ENCODE results near the gene AACS. TPM values are rescaled to one million over a fixed set of nuclear protein-coding genes. Genes with fewer than 3 reads are reported as not detected.
A peak's percentile ranks its signal among the peaks of the same experiment; 100 is the strongest.

Gene AACS
- total RNA-seq, 1 experiment from 2014 or later: 17.8 TPM

DNA sequence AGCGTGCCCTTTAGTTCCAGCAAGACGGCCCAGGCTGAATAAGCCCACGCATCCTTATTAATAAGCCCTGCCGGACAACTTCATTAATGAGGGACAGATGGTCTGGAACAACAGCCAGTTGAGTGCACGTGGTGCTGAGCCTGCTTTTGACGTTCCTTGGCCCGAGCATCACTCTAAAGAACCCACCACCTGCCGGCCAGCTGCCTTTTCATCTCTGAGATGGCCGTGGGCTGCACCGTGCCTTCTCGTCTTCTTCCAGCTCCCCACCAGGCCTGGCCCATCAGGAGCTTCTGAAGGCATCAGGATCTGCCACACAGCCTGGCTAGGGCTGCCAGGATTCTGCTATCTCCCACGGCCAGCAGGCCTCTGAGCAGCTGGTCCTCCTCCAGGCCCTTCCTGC lies 80.0 kb downstream of the AACS start:
- Histone ChIP-seq H4K20me1 (ENCODE audit: insufficient read depth, low read depth, low read length) (no peaks in the 10 kb centered on the region), H3K27ac (ENCODE audit: low read length) (no peak overlapping the region), H3K4me3 (ENCODE audit: low read length) (no peak overlapping the region), H3K9ac (ENCODE audit: low read length) (no peak overlapping the region), H3K36me3 (ENCODE audit: insufficient read depth, low read length) (no peaks in the 10 kb centered on the region), H3K79me2 (ENCODE audit: low read length) (no peaks in the 10 kb centered on the region), H3K9me2 (replicated peaks; ENCODE audit: insufficient read depth, low read length) (no peaks in the 10 kb centered on the region), H3K27me3 (ENCODE audit: low read length) (no peaks in the 10 kb centered on the region), H3K9me3 (ENCODE audit: low read length) (no peaks in the 10 kb centered on the region), H2AFZ (ENCODE audit: low read length) (no peak overlapping the region), H3K4me1 (ENCODE audit: low read length) (peaks cover 15% of the 10 kb centered on the region), H3K4me2 (ENCODE audit: low read depth, low read length, poor library complexity, severe bottlenecking) (no peak overlapping the region)
- no peak for DNase-seq

DNA sequence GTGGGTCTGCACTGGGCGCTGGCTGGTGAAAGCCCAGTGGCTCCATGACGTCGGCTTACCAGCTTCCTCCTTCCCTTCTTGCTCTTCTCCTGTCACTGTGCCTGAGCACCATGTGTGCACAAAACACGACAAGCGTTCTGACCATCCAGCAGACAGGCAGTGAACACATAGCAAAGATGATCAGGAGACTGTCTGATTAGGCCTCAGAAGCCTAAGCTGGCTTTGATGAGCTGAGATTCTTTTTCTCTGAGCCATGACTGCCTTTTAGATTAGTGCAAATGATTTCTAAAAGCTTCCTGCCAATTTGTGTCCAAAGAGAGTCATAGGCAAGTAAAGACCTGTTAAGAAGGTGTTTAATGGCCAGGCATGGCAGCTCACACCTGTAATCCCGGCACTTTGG lies 83.1 kb downstream of the AACS start:
- H3K9me2 ChIP-seq (replicated peaks; ENCODE audit: insufficient read depth, low read length): no peaks in the 10 kb centered on the region
- H3K4me1 ChIP-seq (ENCODE audit: low read length): peaks cover 19% of the 10 kb centered on the region
- no peaks in the 10 kb centered on the region for H3K36me3 ChIP-seq (ENCODE audit: insufficient read depth, low read length)
- H3K27me3 ChIP-seq (ENCODE audit: low read length): no peaks in the 10 kb centered on the region
- H3K79me2 ChIP-seq (ENCODE audit: low read length): no peaks in the 10 kb centered on the region
- no peak overlapping the region for H3K4me2 ChIP-seq (ENCODE audit: low read depth, low read length, poor library complexity, severe bottlenecking)
- H4K20me1 ChIP-seq (ENCODE audit: insufficient read depth, low read depth, low read length): no peaks in the 10 kb centered on the region
- no peak overlapping the region for H2AFZ ChIP-seq (ENCODE audit: low read length)
- no peak overlapping the region for H3K27ac ChIP-seq (ENCODE audit: low read length)
- DNase-seq: no peak
- H3K4me3 ChIP-seq (ENCODE audit: low read length): no peak overlapping the region
- no peaks in the 10 kb centered on the region for H3K9me3 ChIP-seq (ENCODE audit: low read length)
- no peak overlapping the region for H3K9ac ChIP-seq (ENCODE audit: low read length)

DNA sequence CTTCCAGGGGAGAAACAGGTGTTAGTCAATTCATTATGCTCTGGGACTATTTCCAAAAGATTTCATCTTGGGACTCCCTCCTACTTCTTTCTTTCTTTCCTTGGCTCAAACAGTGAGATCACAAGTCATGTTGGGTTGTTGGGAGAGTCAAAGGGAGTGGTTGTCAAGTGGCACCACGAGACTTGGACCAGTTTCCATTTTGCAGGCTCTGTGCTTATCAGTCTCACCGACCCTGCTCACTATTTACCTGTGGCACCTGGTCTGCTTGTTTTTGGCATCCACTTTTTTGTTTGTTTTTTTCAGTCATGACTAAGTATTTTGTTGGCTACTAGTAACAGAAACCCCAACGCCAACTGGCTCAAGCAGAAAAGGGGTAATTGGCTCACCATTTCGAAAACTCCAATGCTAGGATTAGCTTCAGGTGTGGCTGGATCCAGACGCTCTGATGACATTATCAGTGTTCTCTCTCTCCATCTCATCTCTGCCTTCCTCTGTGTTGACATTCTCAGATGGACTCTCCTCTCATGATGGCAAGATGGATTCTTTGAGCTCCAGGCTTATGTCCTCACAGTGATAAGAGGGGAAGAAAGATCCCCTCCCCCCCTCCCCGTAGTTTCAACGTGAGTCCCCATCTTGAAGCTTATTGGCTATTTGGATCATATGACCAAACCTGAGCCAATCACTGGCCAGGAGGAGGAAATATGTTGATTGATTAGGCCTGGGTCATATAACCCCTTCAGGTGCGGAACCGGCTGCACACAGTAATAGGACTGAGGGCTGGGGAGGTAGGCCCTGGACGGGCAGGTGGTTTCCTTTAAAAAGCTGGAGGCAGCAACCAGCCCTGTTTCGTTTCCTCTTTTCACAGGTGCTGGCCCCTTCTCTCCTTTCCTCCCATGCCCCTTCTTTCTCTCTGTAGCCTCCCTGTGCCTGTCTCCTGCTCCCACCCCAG lies 84.2 kb downstream of the AACS start:
- Histone ChIP-seq H3K4me2 (ENCODE audit: low read depth, low read length, poor library complexity, severe bottlenecking) (peak overlapping the region; percentile 65), H3K9me2 (replicated peaks; ENCODE audit: insufficient read depth, low read length) (no peaks in the 10 kb centered on the region), H3K27me3 (ENCODE audit: low read length) (no peaks in the 10 kb centered on the region), H3K9ac (ENCODE audit: low read length) (peak overlapping the region; percentile 47; the same call in 1 of the 2 replicates), H3K4me3 (ENCODE audit: low read length) (peak overlapping the region; percentile 51; the same call in 1 of the 2 replicates), H3K36me3 (ENCODE audit: insufficient read depth, low read length) (no peaks in the 10 kb centered on the region), H4K20me1 (ENCODE audit: insufficient read depth, low read depth, low read length) (no peaks in the 10 kb centered on the region), H3K27ac (ENCODE audit: low read length) (peak overlapping the region; percentile 78), H3K9me3 (ENCODE audit: low read length) (no peaks in the 10 kb centered on the region), H3K4me1 (ENCODE audit: low read length) (peaks cover 19% of the 10 kb centered on the region), H3K79me2 (ENCODE audit: low read length) (no peaks in the 10 kb centered on the region), H2AFZ (ENCODE audit: low read length) (peak overlapping the region; percentile 11; the same call in 1 of the 2 replicates)
- DNase-seq: peak; percentile 95

DNA sequence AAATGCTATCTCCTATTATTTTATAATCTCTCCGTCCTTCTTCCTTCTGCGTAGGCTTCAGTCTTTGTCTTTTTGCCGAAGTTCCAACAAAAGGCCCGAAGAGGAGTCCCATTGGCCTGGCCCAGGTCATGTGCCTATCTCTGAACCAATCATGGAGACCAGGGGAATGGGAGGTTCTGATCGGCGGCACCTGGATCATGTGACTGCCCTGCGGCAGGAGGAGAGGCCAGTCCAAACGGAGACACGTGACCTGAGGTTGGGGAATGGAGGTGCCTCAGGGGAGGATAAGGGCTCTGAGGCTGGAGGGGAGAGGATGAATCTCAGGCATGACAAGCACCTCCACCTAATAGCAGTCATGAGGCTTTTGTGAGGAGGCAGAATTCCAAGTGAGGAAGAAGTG lies 86.0 kb downstream of the AACS start:
- Histone ChIP-seq H3K4me3 (ENCODE audit: low read length) (no peak overlapping the region), H3K9me3 (ENCODE audit: low read length) (no peaks in the 10 kb centered on the region), H3K4me1 (ENCODE audit: low read length) (peaks cover 31% of the 10 kb centered on the region), H3K9me2 (replicated peaks; ENCODE audit: insufficient read depth, low read length) (no peaks in the 10 kb centered on the region), H3K9ac (ENCODE audit: low read length) (no peak overlapping the region), H3K4me2 (ENCODE audit: low read depth, low read length, poor library complexity, severe bottlenecking) (no peak overlapping the region), H3K27ac (ENCODE audit: low read length) (no peak overlapping the region), H3K36me3 (ENCODE audit: insufficient read depth, low read length) (no peaks in the 10 kb centered on the region), H3K79me2 (ENCODE audit: low read length) (no peaks in the 10 kb centered on the region), H4K20me1 (ENCODE audit: insufficient read depth, low read depth, low read length) (no peaks in the 10 kb centered on the region), H2AFZ (ENCODE audit: low read length) (no peak overlapping the region), H3K27me3 (ENCODE audit: low read length) (no peaks in the 10 kb centered on the region)
- no peak for DNase-seq

DNA sequence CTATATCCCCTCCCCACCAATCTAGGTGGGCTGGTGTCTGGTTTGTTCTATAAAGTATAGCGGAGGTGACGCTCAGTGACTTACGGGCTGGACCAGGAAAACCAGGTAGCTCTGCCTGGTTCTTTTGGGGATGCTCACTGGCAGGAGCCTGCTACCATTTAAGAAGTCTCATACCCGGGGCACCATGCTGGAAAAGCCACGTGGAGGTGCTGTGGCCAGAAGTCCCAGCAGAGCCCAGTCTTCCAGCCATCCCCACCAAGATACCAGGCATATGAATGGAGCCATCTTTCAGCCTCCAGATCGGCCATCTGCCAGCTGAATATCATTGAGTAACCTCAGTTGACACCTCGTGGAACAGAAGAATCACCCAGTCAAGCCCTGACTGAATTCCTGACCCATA lies 87.2 kb downstream of the AACS start:
- DNase-seq: no peak

DNA sequence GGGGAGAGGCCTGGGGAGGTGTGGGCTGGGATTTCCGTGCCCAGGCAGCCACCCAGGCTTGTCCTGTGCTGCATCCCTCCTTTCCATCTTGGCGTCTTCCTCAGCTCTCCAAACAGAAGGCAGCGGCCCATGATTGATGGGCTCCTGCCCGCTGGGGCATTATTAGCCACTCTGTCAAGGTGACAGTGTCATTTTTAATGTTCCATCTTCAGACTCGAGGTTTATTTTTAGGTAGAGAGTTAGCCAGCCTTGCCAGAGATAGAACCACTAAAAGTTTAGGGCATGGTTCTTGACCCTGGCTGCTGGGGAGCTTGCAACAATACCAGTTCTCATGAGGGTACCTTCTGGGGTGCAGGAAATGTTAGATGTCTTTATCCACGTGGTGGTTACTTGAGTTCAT lies 90.1 kb downstream of the AACS start:
- H3K27ac ChIP-seq (ENCODE audit: low read length): no peak overlapping the region
- no peak overlapping the region for H3K4me3 ChIP-seq (ENCODE audit: low read length)
- H3K36me3 ChIP-seq (ENCODE audit: insufficient read depth, low read length): no peaks in the 10 kb centered on the region
- H2AFZ ChIP-seq (ENCODE audit: low read length): no peak overlapping the region
- H3K9ac ChIP-seq (ENCODE audit: low read length): no peak overlapping the region
- DNase-seq: no peak
- no peaks in the 10 kb centered on the region for H3K9me3 ChIP-seq (ENCODE audit: low read length)
- H3K9me2 ChIP-seq (replicated peaks; ENCODE audit: insufficient read depth, low read length): no peaks in the 10 kb centered on the region
- H3K27me3 ChIP-seq (ENCODE audit: low read length): no peaks in the 10 kb centered on the region
- peaks cover 15% of the 10 kb centered on the region for H3K4me1 ChIP-seq (ENCODE audit: low read length)
- no peaks in the 10 kb centered on the region for H4K20me1 ChIP-seq (ENCODE audit: insufficient read depth, low read depth, low read length)
- H3K4me2 ChIP-seq (ENCODE audit: low read depth, low read length, poor library complexity, severe bottlenecking): no peak overlapping the region
- no peaks in the 10 kb centered on the region for H3K79me2 ChIP-seq (ENCODE audit: low read length)

More for the DNA sequence above, 87.2 kb downstream of the AACS start:
- Histone ChIP-seq H3K27me3 (ENCODE audit: low read length) (no peaks in the 10 kb centered on the region), H3K4me3 (ENCODE audit: low read length) (no peak overlapping the region), H3K9me2 (replicated peaks; ENCODE audit: insufficient read depth, low read length) (no peaks in the 10 kb centered on the region), H3K4me2 (ENCODE audit: low read depth, low read length, poor library complexity, severe bottlenecking) (no peak overlapping the region), H3K4me1 (ENCODE audit: low read length) (peaks cover 31% of the 10 kb centered on the region), H3K79me2 (ENCODE audit: low read length) (no peaks in the 10 kb centered on the region), H3K9me3 (ENCODE audit: low read length) (no peaks in the 10 kb centered on the region), H4K20me1 (ENCODE audit: insufficient read depth, low read depth, low read length) (no peaks in the 10 kb centered on the region), H3K36me3 (ENCODE audit: insufficient read depth, low read length) (no peaks in the 10 kb centered on the region), H2AFZ (ENCODE audit: low read length) (no peak overlapping the region), H3K9ac (ENCODE audit: low read length) (no peak overlapping the region), H3K27ac (ENCODE audit: low read length) (no peak overlapping the region)

DNA sequence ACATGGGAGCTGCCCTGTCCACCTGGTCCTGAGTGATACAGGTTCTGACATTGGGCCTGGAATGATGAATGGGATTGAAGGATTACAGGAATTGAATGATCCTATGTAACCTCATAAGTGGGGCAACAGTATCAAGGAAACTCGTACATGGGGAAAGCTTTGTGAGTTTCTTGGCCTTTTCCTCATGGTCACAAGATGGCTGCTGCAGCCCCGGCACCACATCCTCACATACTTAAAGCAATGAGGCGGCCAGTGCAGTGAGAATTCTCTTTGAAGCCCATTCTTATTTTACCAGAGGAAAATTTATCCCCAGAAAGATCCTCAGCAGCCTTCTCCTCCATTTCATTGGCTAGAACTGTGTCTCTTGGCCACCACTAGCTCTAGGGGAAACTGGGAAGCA lies 91.9 kb downstream of the AACS start:
- no peaks in the 10 kb centered on the region for H3K79me2 ChIP-seq (ENCODE audit: low read length)
- no peaks in the 10 kb centered on the region for H3K9me2 ChIP-seq (replicated peaks; ENCODE audit: insufficient read depth, low read length)
- H3K27ac ChIP-seq (ENCODE audit: low read length): no peak overlapping the region
- H3K36me3 ChIP-seq (ENCODE audit: insufficient read depth, low read length): no peaks in the 10 kb centered on the region
- H3K4me3 ChIP-seq (ENCODE audit: low read length): no peak overlapping the region
- H3K4me1 ChIP-seq (ENCODE audit: low read length): peaks cover 15% of the 10 kb centered on the region
- DNase-seq: no peak
- no peak overlapping the region for H3K4me2 ChIP-seq (ENCODE audit: low read depth, low read length, poor library complexity, severe bottlenecking)
- H3K9me3 ChIP-seq (ENCODE audit: low read length): no peaks in the 10 kb centered on the region
- no peak overlapping the region for H3K9ac ChIP-seq (ENCODE audit: low read length)
- H2AFZ ChIP-seq (ENCODE audit: low read length): no peak overlapping the region
- H3K27me3 ChIP-seq (ENCODE audit: low read length): no peaks in the 10 kb centered on the region
- H4K20me1 ChIP-seq (ENCODE audit: insufficient read depth, low read depth, low read length): no peaks in the 10 kb centered on the region

DNA sequence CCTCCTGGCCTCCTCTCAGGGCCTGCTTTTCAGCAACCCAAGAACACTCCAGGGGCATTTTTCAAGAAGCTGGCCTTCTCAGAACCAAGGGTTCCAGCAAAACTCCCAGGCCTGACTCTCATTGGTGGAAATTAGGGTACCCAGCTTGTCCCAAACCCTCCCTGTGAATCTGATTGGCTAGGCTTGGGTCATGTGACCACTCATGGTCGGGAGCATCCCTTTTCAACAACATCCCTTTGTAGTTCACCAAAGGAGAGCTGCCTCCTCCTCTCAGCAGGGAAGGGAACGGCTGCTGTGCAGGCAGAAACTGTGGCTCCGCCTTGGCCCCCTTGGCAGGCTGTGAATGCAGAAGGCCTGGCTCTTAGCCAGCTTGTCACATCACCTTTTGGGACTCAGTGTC lies 94.5 kb downstream of the AACS start:
- Histone ChIP-seq H3K9ac (ENCODE audit: low read length) (no peak overlapping the region), H3K27ac (ENCODE audit: low read length) (no peak overlapping the region), H3K4me1 (ENCODE audit: low read length) (peaks cover 15% of the 10 kb centered on the region), H3K27me3 (ENCODE audit: low read length) (no peaks in the 10 kb centered on the region), H2AFZ (ENCODE audit: low read length) (no peak overlapping the region), H3K79me2 (ENCODE audit: low read length) (no peaks in the 10 kb centered on the region), H3K9me3 (ENCODE audit: low read length) (no peaks in the 10 kb centered on the region), H3K4me3 (ENCODE audit: low read length) (no peak overlapping the region), H3K36me3 (ENCODE audit: insufficient read depth, low read length) (no peaks in the 10 kb centered on the region), H3K4me2 (ENCODE audit: low read depth, low read length, poor library complexity, severe bottlenecking) (no peak overlapping the region), H3K9me2 (replicated peaks; ENCODE audit: insufficient read depth, low read length) (no peaks in the 10 kb centered on the region), H4K20me1 (ENCODE audit: insufficient read depth, low read depth, low read length) (no peaks in the 10 kb centered on the region)
- DNase-seq: peak; percentile 58
